ENCODE measurements around the gene TTC13.

The TTC13 gene

DNA sequence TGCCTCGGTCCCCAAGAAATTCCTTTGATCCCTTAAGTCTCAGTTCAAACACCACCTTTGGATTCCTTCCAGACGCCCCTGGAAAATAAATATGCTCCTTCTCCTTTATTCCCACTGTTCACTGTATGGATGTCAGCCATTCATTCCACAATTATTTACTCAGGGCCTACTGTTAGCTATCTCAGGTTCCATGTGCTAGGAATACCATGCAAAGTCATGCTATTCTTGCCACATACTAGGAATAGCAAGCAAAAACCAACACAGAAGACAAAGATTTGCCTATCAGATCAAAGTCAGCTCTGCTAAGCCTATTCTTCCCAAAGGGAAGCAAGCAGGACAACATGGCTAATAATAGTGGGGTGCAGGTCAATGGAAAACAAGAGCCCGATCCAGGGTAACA, 29.8 kb downstream of the TTC13 start:
- no peak overlapping the region for H3K9ac ChIP-seq (ENCODE audit: insufficient read length)
- peaks cover 9% of the 10 kb centered on the region for H3K36me3 ChIP-seq (ENCODE audit: insufficient read depth, low read length)
- H3K4me3 ChIP-seq = no peak overlapping the region
- TF ChIP-seq EZH2 (IDR thresholded peaks at IDR 0.05) (no peak), FOXP2 (optimal IDR thresholded peaks at IDR 0.05; ENCODE audit: control extremely low read depth, extremely low read length, insufficient read depth) (no peak), POLR2AphosphoS5 (IDR thresholded peaks at IDR 0.05; ENCODE audit: borderline replicate concordance, low read depth, low read length) (no peak)
- no peak overlapping the region for H3K27ac ChIP-seq
- H3K9me3 ChIP-seq (ENCODE audit: low read depth, low read length) = no peaks in the 10 kb centered on the region
- no peak for DNase-seq (ENCODE audit: low read depth, low spot score)

DNA sequence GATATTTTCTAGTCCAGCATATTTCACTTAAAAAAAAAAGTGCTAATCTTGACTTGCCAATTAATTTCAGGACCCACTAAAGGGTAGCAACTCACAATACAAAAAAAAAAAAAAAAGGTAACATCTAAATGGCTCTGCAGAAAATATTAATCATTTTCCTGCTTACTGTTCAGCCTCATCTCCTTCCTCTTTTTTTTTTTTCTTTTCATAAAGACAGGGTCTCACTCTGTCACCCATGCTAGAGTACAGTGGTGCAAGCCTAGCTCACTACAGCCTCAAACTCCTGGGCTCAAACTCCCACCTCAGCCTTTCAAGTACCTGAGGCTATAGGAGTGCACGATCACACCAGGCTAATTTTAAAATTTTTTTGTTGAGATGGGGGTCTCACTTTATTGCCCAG, 30.4 kb downstream of the TTC13 start:
- no peak overlapping the region for H3K4me3 ChIP-seq
- no peak overlapping the region for H3K9ac ChIP-seq (ENCODE audit: insufficient read length)
- H3K36me3 ChIP-seq (ENCODE audit: insufficient read depth, low read length) = peaks cover 14% of the 10 kb centered on the region
- no peak for DNase-seq (ENCODE audit: low read depth, low spot score)
- H3K9me3 ChIP-seq (ENCODE audit: low read depth, low read length) = no peaks in the 10 kb centered on the region
- TF ChIP-seq FOXP2 (optimal IDR thresholded peaks at IDR 0.05; ENCODE audit: control extremely low read depth, extremely low read length, insufficient read depth) (no peak), EZH2 (IDR thresholded peaks at IDR 0.05) (no peak), POLR2AphosphoS5 (IDR thresholded peaks at IDR 0.05; ENCODE audit: borderline replicate concordance, low read depth, low read length) (no peak)
- no peak overlapping the region for H3K27ac ChIP-seq

DNA sequence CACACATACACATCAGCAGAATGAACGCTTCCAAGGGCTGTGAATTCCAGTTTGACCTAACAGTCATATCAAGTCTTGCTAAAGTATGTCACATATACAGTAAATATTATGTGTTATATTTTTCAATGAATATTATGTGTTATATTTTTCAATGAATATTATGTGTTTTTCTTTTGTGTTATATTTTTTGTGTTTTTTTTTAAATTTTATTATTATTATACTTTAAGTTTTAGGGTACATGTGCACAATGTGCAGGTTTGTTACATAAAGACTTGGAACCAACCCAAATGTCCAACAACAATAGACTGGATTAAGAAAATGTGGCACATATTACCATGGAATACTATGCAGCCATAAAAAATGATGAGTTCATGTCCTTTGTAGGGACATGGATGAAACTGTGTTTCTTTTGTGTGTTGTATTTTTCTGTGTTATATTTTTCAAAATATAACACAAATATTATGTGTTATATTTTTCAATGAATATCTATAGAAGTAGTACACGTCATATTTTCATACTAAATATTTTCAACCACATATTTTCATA, 35.5 kb downstream of the TTC13 start:
- Histone ChIP-seq H3K9me3 (ENCODE audit: low read depth, low read length) (no peaks in the 10 kb centered on the region), H3K36me3 (ENCODE audit: insufficient read depth, low read length) (peaks cover 14% of the 10 kb centered on the region), H3K4me3 (no peak overlapping the region), H3K9ac (ENCODE audit: insufficient read length) (no peak overlapping the region), H3K27ac (no peak overlapping the region)
- no peak for TF ChIP-seq FOXP2 (optimal IDR thresholded peaks at IDR 0.05; ENCODE audit: control extremely low read depth, extremely low read length, insufficient read depth)
- TF ChIP-seq POLR2AphosphoS5 (IDR thresholded peaks at IDR 0.05; ENCODE audit: borderline replicate concordance, low read depth, low read length) = no peak
- TF ChIP-seq EZH2 (IDR thresholded peaks at IDR 0.05) = no peak
- no peak for DNase-seq (ENCODE audit: low read depth, low spot score)

DNA sequence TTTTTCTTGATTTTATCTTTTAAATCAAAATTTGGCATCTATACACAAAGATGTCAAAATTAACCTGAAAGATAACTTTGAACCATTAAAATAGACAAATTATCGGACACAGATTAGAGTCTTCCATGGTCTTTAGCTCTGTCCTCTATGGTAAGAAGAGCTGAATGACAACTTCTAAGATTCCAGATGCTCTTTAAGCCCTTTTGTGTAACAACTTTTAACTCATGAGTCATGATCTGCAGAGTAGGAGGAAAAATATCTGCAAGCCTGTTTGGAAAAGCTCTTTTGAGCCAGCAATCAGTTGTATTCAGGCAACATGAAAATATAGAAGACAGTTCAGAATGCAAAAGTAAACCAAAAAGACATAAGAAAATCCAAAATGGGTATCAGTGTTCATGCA, 37.8 kb downstream of the TTC13 start:
- Histone ChIP-seq H3K9me3 (ENCODE audit: low read depth, low read length) (no peaks in the 10 kb centered on the region), H3K36me3 (ENCODE audit: insufficient read depth, low read length) (peaks cover 14% of the 10 kb centered on the region), H3K4me3 (no peak overlapping the region), H3K9ac (ENCODE audit: insufficient read length) (no peak overlapping the region), H3K27ac (no peak overlapping the region)
- DNase-seq (ENCODE audit: low read depth, low spot score) = no peak
- no peak for TF ChIP-seq POLR2AphosphoS5 (IDR thresholded peaks at IDR 0.05; ENCODE audit: borderline replicate concordance, low read depth, low read length)
- no peak for TF ChIP-seq FOXP2 (optimal IDR thresholded peaks at IDR 0.05; ENCODE audit: control extremely low read depth, extremely low read length, insufficient read depth)

DNA sequence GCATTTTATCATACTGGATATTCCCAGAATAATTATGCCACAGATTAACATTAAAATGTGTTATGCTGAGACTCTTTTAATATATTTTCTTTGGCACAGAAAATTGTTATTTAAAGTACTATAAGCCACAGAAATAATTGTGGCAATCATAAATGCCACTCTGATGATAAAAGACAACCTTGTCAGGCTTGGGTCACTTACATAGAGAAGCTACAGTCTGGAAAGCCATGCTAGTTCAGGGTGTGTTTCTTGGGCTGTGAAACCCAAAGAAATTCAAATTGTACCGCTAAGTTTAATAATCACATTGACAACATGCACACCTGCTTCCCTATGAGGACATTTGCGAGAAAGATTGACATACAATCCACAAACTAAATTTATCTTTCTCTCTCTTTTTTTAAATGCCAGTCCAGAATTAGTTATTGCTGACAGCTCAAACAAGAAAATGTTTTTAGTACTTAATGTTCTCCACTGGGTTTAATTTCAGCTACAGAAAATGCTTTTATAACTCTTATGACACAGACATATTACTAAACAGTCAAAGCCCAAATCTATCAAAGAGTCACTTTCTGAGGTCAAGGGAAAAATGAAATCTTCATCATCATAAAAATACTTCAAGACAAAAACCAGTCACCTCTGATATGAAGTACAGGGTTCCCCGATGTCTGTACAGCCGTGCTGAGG, 38.7 kb downstream of the TTC13 start:
- no peak for DNase-seq (ENCODE audit: low read depth, low spot score)
- no peak overlapping the region for H3K4me3 ChIP-seq
- TF ChIP-seq POLR2AphosphoS5 (IDR thresholded peaks at IDR 0.05; ENCODE audit: borderline replicate concordance, low read depth, low read length) = no peak
- no peak for TF ChIP-seq FOXP2 (optimal IDR thresholded peaks at IDR 0.05; ENCODE audit: control extremely low read depth, extremely low read length, insufficient read depth)
- TF ChIP-seq EZH2 (IDR thresholded peaks at IDR 0.05) = no peak
- peaks cover 9% of the 10 kb centered on the region for H3K36me3 ChIP-seq (ENCODE audit: insufficient read depth, low read length)
- H3K9ac ChIP-seq (ENCODE audit: insufficient read length) = no peak overlapping the region
- no peaks in the 10 kb centered on the region for H3K9me3 ChIP-seq (ENCODE audit: low read depth, low read length)
- H3K27ac ChIP-seq = no peak overlapping the region

DNA sequence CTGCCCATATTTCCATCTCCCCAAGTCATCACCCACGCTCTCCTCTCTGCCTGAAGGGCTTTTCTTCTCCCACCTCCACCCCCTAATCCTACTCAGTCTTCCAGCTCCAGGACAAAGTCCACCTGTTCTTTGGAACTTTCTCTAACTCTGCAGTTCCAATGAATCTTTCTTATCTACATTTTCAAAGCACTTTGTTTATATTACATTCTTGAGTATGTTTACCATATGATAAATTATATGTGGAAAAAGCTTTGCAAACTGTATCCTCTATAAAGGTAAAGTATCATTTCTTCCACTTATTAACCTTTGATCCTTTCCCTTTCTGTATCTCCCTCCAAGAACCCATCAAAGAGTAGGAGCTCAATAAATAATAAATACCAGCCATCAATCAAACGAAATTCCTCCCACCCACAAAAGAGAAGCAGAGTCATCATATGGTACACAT, 39.7 kb downstream of the TTC13 start:
- TF ChIP-seq POLR2AphosphoS5 (IDR thresholded peaks at IDR 0.05; ENCODE audit: borderline replicate concordance, low read depth, low read length) = no peak
- no peak for TF ChIP-seq EZH2 (IDR thresholded peaks at IDR 0.05)
- TF ChIP-seq FOXP2 (optimal IDR thresholded peaks at IDR 0.05; ENCODE audit: control extremely low read depth, extremely low read length, insufficient read depth) = no peak
- Histone ChIP-seq H3K9me3 (ENCODE audit: low read depth, low read length) (no peaks in the 10 kb centered on the region), H3K4me3 (no peak overlapping the region), H3K27ac (no peak overlapping the region), H3K9ac (ENCODE audit: insufficient read length) (no peak overlapping the region), H3K36me3 (ENCODE audit: insufficient read depth, low read length) (peaks cover 6% of the 10 kb centered on the region)
- no peak for DNase-seq (ENCODE audit: low read depth, low spot score)

DNA sequence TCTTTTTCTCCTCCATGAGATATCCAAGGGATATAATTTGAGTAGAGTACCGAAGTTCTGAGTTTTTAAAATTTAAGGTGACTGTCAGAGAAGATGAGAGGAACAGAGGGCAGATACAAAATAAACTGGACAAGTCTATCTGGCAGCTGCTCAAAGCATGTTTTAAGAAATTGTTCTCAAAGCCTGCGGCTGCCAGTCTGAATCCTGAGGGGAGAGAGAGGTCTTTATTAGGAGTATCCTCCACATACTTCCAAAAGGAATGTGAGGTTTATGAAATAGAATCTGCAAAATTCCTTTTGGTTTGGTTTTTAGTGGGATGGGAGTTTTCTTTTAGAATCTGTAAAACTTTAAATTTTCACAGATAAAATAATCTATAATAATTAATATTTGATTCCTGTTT, 41.3 kb downstream of the TTC13 start:
- no peak for TF ChIP-seq EZH2 (IDR thresholded peaks at IDR 0.05)
- TF ChIP-seq POLR2AphosphoS5 (IDR thresholded peaks at IDR 0.05; ENCODE audit: borderline replicate concordance, low read depth, low read length) = no peak
- no peak for TF ChIP-seq FOXP2 (optimal IDR thresholded peaks at IDR 0.05; ENCODE audit: control extremely low read depth, extremely low read length, insufficient read depth)
- H3K36me3 ChIP-seq (ENCODE audit: insufficient read depth, low read length) = no peaks in the 10 kb centered on the region
- no peak overlapping the region for H3K27ac ChIP-seq
- no peak overlapping the region for H3K9ac ChIP-seq (ENCODE audit: insufficient read length)
- no peak for DNase-seq (ENCODE audit: low read depth, low spot score)
- H3K4me3 ChIP-seq = no peak overlapping the region
- H3K9me3 ChIP-seq (ENCODE audit: low read depth, low read length) = no peaks in the 10 kb centered on the region

DNA sequence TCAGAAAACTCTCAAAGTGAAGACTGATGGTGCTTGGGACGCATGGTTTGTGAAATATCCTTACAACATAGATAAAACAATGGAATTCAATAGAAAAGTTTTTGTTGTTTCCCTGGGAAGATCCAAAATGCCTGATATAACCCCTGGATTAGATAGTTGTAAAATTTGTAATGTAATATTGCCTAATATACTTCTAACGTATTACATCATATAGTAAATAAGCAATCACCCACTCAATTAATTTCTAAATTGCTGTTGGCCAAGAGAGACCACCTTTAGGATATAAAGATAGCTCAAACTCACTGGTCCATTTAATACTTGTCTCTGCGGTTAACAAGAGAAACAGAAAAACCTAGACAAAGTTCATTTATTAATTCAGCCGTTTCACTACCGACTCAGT, 42.2 kb downstream of the TTC13 start:
- Histone ChIP-seq H3K27ac (no peak overlapping the region), H3K9ac (ENCODE audit: insufficient read length) (no peak overlapping the region), H3K4me3 (no peak overlapping the region), H3K9me3 (ENCODE audit: low read depth, low read length) (no peaks in the 10 kb centered on the region), H3K36me3 (ENCODE audit: insufficient read depth, low read length) (peaks cover 2% of the 10 kb centered on the region; the same call in 1 of the 2 replicates)
- no peak for TF ChIP-seq POLR2AphosphoS5 (IDR thresholded peaks at IDR 0.05; ENCODE audit: borderline replicate concordance, low read depth, low read length)
- TF ChIP-seq FOXP2 (optimal IDR thresholded peaks at IDR 0.05; ENCODE audit: control extremely low read depth, extremely low read length, insufficient read depth) = no peak
- TF ChIP-seq EZH2 (IDR thresholded peaks at IDR 0.05) = no peak
- DNase-seq (ENCODE audit: low read depth, low spot score) = no peak

All from SK-N-MC (cell line).